GM21786 (cell line): ENCODE measurements around the gene SMCHD1.
"Not testable (repeated sequence)": the region's sequence is repeated elsewhere in the genome, so short reads cannot be mapped to it uniquely, and the experiment has no call there.

ENCODE experiments used
- ATAC-seq: cut with Tn5 transposase; IDR thresholded peaks from one replicate; pipeline ENCODE4 v1.9.1; 2021; ENCODE audit not compliant: unreplicated experiment

The SMCHD1 gene

DNA sequence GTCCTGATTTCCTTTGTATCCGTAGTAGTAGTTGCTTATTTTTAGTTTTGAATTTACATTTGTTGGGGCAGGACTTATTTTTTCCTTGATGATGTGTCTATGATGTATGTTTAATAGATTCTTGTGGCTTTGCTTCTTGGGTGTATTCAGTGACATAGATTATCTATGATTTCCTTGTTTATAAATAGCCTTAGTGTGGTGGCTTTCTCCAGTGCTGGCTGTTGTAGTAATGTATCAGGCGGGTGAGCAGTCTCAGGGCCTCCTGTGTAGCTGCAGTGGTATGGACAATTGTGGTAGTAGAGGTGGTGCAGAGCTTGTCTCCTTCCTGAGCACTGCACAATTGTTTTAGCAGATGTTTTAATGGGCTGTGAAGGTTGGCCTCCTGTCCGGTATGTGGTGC lies 60.5 kb downstream of the SMCHD1 start:
- ATAC-seq, result no peak

- no peak for ATAC-seq
Measured at GRCh38 chr18:2716394-2717326, 61.1 kb downstream of the SMCHD1 start.

GRCh38 chr18:2717407-2717806 lies 61.9 kb downstream of the SMCHD1 start:
- no peak for ATAC-seq

DNA sequence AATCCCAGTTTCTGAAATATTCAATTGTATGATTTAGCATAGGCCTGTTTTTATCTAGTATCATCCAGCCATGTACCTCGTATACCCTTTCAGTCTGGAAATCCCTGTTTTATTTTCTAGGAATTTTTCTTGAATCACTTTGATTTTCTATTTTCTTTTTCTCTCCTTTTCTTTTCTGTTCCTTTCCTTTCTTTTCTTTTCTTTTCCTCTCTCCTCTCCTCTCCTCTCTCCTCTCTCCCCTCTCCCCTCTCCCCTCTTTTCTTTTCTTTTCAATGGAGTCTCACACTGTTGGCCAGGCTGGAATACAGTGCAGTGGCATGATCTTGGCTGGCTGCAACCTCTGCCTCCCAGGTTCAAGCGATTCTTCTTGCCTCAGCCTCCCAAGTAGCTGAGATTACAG lies 63.5 kb downstream of the SMCHD1 start:
- ATAC-seq, result no peak

- ATAC-seq, result no peak
Measured at GRCh38 chr18:2723207-2723606, 67.7 kb downstream of the SMCHD1 start.

GRCh38 chr18:2729757-2730156 lies 74.2 kb downstream of the SMCHD1 start:
- no peak for ATAC-seq

DNA sequence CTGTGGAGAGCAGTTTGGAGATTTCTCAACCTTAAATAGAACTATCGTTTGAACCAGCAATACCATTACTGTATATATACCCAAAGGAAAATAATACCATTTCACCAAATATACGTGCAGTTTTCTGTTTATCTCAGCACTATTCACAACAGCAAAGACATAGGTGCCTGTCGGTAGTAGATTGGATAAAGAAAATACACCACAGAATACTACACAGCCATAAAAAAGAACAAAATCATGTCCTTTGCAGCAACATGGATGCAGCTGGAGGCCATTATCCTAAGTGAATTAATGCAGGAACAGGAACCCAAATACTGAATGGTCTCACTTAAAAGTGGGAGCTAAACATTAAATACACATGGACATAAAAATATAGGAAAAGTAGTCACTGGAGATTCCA lies 81.3 kb downstream of the SMCHD1 start:
- ATAC-seq, result no peak

GRCh38 chr18:2740082-2740481 lies 84.6 kb downstream of the SMCHD1 start:
- ATAC-seq, result not testable (repeated sequence)

DNA sequence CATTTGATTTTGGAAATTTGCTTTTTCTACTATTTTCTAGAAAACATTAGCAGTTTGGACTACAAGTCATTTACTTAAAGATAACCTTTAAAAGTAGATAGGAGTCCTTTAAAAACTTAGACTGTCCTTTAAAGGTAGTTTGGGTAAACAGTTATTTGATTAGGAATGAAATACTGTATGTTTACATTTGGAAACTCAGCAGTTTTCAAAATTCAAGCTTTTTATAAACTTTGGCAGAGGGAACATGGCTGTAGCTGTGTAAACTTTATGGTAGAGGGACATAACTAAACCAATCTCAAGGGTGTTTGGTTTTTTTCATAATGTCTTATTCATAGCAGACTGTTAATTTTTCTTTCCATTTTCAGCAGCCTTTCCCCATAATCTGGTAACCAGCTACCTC lies 90.7 kb downstream of the SMCHD1 start:
- ATAC-seq, result no peak

DNA sequence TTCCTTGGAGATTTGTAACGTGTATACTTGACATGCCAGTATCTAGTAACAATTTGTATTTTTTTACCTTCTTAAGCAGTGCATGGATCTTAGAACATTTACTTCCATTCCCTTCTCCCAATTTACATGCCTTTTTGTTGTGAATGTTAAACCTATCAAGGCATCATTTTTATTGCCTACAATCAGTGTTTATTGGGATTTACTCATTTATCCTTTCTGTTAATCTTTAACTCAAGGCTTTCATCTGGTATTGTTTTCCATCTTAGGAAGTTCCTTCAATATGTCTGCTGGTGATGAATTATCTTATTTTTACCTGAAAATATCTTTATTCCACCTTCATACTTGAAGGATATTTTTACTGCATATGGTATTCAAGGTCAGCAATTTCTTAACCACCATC lies 102.8 kb downstream of the SMCHD1 start:
- no peak for ATAC-seq

GRCh38 chr18:2774669-2775068 lies 119.1 kb downstream of the SMCHD1 start:
- ATAC-seq, result no peak

DNA sequence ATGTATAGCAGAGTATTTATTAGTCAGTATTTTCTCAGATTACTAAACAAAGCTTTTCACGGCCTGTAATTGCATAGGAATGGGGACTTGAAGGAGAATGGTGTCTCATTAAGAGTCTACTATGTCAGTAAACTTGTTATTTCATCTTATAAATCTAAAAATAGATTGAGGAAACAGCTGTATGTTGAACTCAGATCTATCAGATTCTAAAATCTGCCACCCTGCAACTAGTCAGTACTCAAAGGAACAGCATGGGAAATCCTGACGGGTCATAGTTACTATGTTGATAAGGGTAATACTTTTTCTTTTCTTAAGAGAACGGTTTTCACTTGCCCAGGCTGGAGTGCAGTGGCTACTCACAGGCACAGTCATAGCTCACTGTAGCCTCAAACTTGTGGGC lies 121.1 kb downstream of the SMCHD1 start:
- no peak for ATAC-seq

DNA sequence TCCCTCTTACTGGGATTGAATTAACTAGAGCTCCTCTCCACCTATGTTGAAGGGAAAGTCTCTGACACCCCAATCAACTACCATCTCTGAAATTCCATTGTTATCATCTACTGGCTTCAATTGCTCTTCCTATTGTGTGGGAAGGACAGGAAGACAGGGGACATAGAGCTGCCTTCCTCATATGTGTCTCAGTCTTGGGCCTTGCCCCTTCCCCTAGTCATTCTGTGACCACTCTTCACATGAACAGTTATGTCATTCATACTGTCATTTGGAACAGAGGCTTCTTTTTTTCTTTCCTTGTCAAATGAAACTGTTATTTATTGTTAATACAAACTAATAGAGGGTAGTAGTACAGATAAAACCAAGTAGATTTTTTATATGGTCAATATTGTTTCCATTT lies 121.7 kb downstream of the SMCHD1 start:
- no peak for ATAC-seq

GRCh38 chr18:2780750-2781149 lies 125.2 kb downstream of the SMCHD1 start:
- ATAC-seq, result no peak

GRCh38 chr18:2787225-2787624 lies 131.7 kb downstream of the SMCHD1 start:
- no peak for ATAC-seq

DNA sequence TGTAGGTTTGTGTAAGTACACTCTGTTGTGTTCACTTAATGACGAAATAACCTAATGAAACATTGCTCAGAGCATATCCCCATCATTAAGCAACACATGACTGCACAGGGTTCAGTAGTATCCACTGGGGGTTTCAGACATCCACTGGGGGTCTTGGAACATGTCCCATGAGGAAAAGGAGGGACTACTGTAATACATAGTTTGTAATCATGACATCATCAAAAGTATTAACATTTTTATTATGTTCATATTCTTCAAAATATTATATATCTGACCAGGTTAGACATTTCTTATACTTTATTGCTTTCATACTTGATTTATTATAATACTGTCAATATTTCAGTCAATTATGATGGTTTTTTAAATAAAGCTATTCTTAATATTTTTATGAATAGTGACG lies 136.9 kb downstream of the SMCHD1 start:
- no peak for ATAC-seq

- ATAC-seq, result no peak
Measured at GRCh38 chr18:2794159-2794558, 138.6 kb downstream of the SMCHD1 start.

DNA sequence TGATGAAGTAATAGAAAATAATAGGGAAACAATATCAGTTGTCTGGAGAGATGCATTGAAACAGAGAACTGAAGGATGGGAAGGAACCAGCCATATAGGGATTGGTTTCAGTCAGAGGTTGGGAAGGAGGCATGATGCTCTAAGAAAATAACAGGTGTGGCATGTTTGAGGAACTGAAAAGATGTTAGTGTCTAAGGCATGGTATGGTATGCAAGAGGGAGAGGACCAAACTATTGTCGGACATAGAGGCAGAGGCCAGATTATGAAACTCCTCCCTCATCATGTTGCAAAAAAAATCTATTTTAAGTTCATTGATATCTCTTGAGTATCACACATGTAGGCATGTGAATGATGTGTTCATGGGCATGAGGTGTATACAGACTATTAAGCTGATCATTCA lies 142.4 kb downstream of the SMCHD1 start:
- peak; percentile 71 for ATAC-seq

GRCh38 chr18:2799369-2799768 lies 143.8 kb downstream of the SMCHD1 start:
- ATAC-seq, result no peak

- no peak for ATAC-seq
Measured at GRCh38 chr18:2805970-2806943, 150.7 kb downstream of the SMCHD1 start.

GRCh38 chr18:2808640-2809039 lies 153.1 kb downstream of the SMCHD1 start:
- not testable (repeated sequence) for ATAC-seq
